SK-N-SH (cell line): ENCODE results near the gene PPEF2. TPM values are rescaled to one million over a fixed set of nuclear protein-coding genes. Genes with fewer than 3 reads are reported as not detected.

Experiments used
- CTCF ChIA-PET: fragments of 300-600, 350-600 bp; formaldehyde crosslinking; extraction: SDS; loops from one replicate; lab custom pipeline; 2021; lab: Yijun Ruan, JAX
- POLR2A ChIA-PET: fragments of 350-600 bp; sonication (Branson Sonifier 250); formaldehyde crosslinking; extraction: SDS; loops from one replicate; lab custom pipeline; 2020; ENCODE audit warnings: antibody characterized with exemption, inconsistent platforms; lab: Yijun Ruan, JAX
- DNase-seq: peaks from one replicate; pipeline ENCODE4 v3.0.0; 2012
- H2AFZ ChIP-seq: fragments of 200-600 bp; sonication (generic); 2 replicates; pipeline ENCODE4 v1.8.1; 2016; ENCODE audit warnings: antibody characterized with exemption, mild to moderate bottlenecking, low read depth
- H3F3A ChIP-seq: fragments of 200-600 bp; sonication (generic); replicated peaks from 2 replicates; pipeline ENCODE3; 2016; ENCODE audit warnings: antibody characterized with exemption, mild to moderate bottlenecking; ENCODE audit not compliant: insufficient read depth
- H3K27ac ChIP-seq, 2 experiments: fragments of 200-500 bp in 1 of 2; fragments of 200-600 bp in 1 of 2; sonication (Bioruptor generic) in 1 of 2; sonication (generic), shearing (Covaris generic) in 1 of 2; 2 replicates each; pipeline versions ENCODE4 v1.5.1 to v1.6.1; 2014 to 2016; ENCODE audit warnings: low read depth in 2 of 2, inconsistent platforms in 1 of 2, low read length in 1 of 2, mild to moderate bottlenecking in 1 of 2, mixed read lengths in 1 of 2
- H3K27me3 ChIP-seq: fragments of 200-600 bp; sonication (generic), shearing (Covaris generic); 2 replicates; pipeline ENCODE4 v1.6.1; 2016; ENCODE audit warnings: mixed run types; ENCODE audit not compliant: insufficient read depth
- H3K36me3 ChIP-seq, 2 experiments: fragments of 200-500 bp in 1 of 2; fragments of 200-600 bp in 1 of 2; sonication (Bioruptor generic) in 1 of 2; sonication (generic) in 1 of 2; replicated peaks in 1 of 2; 2 replicates each; pipeline versions ENCODE3 to v1.5.1; 2014 to 2016; ENCODE audit warnings: low read length in 1 of 2, mild to moderate bottlenecking in 1 of 2; ENCODE audit not compliant: insufficient read depth in 2 of 2, control insufficient read depth in 1 of 2
- H3K4me1 ChIP-seq, 2 experiments: fragments of 200-500 bp in 1 of 2; fragments of 200-600 bp in 1 of 2; sonication (Bioruptor generic) in 1 of 2; sonication (generic), shearing (Covaris generic) in 1 of 2; 2 replicates each; pipeline versions ENCODE4 v1.5.1 to v1.6.1; 2014 to 2016; ENCODE audit warnings: low read depth in 1 of 2, low read length in 1 of 2, mixed run types in 1 of 2; ENCODE audit not compliant: insufficient read depth in 2 of 2, control insufficient read depth in 1 of 2
- H3K4me2 ChIP-seq: fragments of 200-600 bp; sonication (generic), shearing (Covaris generic); 2 replicates; pipeline ENCODE4 v1.6.1; 2017; ENCODE audit warnings: mixed run types
- H3K4me3 ChIP-seq, 2 experiments: fragments of 200-500 bp in 1 of 2; fragments of 200-600 bp in 1 of 2; sonication (Bioruptor generic) in 1 of 2; sonication (generic), shearing (Covaris generic) in 1 of 2; 2 replicates each; pipeline versions ENCODE4 v1.5.1 to v1.8.1; 2014 to 2016; ENCODE audit warnings: low read depth in 2 of 2, inconsistent platforms in 1 of 2, low read length in 1 of 2, mild to moderate bottlenecking in 1 of 2, mixed read lengths in 1 of 2, moderate library complexity in 1 of 2
- H3K79me2 ChIP-seq: fragments of 200-600 bp; sonication (generic); 2 replicates; pipeline ENCODE4 v1.8.1; 2017; ENCODE audit warnings: mild to moderate bottlenecking; ENCODE audit not compliant: insufficient read depth
- H3K9ac ChIP-seq: fragments of 200-600 bp; sonication (generic); 2 replicates; pipeline ENCODE4 v1.6.1; 2017; ENCODE audit warnings: mixed run types
- H3K9me2 ChIP-seq: fragments of 200-600 bp; sonication (generic); 2 replicates; pipeline ENCODE4 v1.6.1; 2017; ENCODE audit warnings: mixed run types
- H3K9me3 ChIP-seq: fragments of 200-600 bp; sonication (generic); 2 replicates; pipeline ENCODE4 v1.6.1; 2017; ENCODE audit warnings: mixed run types, mild to moderate bottlenecking, moderate library complexity
- H4K20me1 ChIP-seq: fragments of 200-600 bp; sonication (generic); 2 replicates; pipeline ENCODE4 v1.6.1; 2017; ENCODE audit warnings: mild to moderate bottlenecking, mixed run types; ENCODE audit not compliant: insufficient read depth
- CHD2 ChIP-seq: fragments of 150-350 bp; IDR thresholded peaks from 2 replicates; pipeline ENCODE4 v1.6.1; 2018; ENCODE audit warnings: low read length; ENCODE audit not compliant: partially characterized antibody
- CTCF ChIP-seq: fragments of 200-600 bp; sonication (generic); IDR thresholded peaks from 2 replicates; pipeline ENCODE4 v1.6.1; 2017; ENCODE audit warnings: antibody characterized with exemption, mild to moderate bottlenecking, moderate library complexity
- ELF1 ChIP-seq: IDR thresholded peaks from 2 replicates; pipeline ENCODE4 v1.4.0; 2012
- EP300 ChIP-seq, 2 experiments: IDR thresholded peaks; 2 replicates each; pipeline versions ENCODE4 v1.4.0 to v1.6.1; 2012; ENCODE audit warnings: borderline replicate concordance in 1 of 2, low read depth in 1 of 2, low read length in 1 of 2
- EZH2phosphoT487 ChIP-seq: fragments of 200-600 bp; sonication (generic); IDR thresholded peaks from 2 replicates; pipeline ENCODE4 v1.6.1; 2017; ENCODE audit warnings: low read depth, mixed run types, mild to moderate bottlenecking, antibody characterized with exemption, moderate library complexity, borderline replicate concordance
- FOSL2 ChIP-seq: IDR thresholded peaks from 2 replicates; pipeline ENCODE4 v1.4.0; 2012; ENCODE audit warnings: low read depth, mild to moderate bottlenecking, moderate library complexity, borderline replicate concordance
- GATA2 ChIP-seq: sonication (generic); formaldehyde crosslinking; IDR thresholded peaks from 2 replicates; pipeline ENCODE4 v1.5.0; 2020; ENCODE audit warnings: mild to moderate bottlenecking, missing genetic modification reagents
- JUND ChIP-seq: IDR thresholded peaks from 2 replicates; pipeline ENCODE4 v1.4.0; 2012
- MXI1 ChIP-seq: IDR thresholded peaks from 2 replicates; pipeline ENCODE4 v1.6.1; 2012; ENCODE audit warnings: mild to moderate bottlenecking, low read depth, low read length, improper control_type of control experiment
- POLR2AphosphoS5 ChIP-seq: IDR thresholded peaks from 2 replicates; pipeline ENCODE4 v1.6.1; 2012; ENCODE audit warnings: low read depth, low read length
- RCOR1 ChIP-seq: fragments of 150-350 bp; IDR thresholded peaks from 2 replicates; pipeline ENCODE4 v1.6.1; 2017; ENCODE audit warnings: antibody characterized with exemption, low read length
- RXRA ChIP-seq: IDR thresholded peaks from 2 replicates; pipeline ENCODE4 v1.4.0; 2012; ENCODE audit warnings: low read depth, mild to moderate bottlenecking, borderline replicate concordance
- TAF1 ChIP-seq: IDR thresholded peaks from 2 replicates; pipeline ENCODE4 v1.6.1; 2012; ENCODE audit warnings: low read depth, mild to moderate bottlenecking, low read length, moderate library complexity, borderline replicate concordance
- TCF12 ChIP-seq: IDR thresholded peaks from 2 replicates; pipeline ENCODE4 v1.4.0; 2012
- TEAD4 ChIP-seq: IDR thresholded peaks from 2 replicates; pipeline ENCODE4 v1.4.0; 2012; ENCODE audit warnings: mild to moderate bottlenecking, borderline replicate concordance; ENCODE audit not compliant: insufficient read depth
- USF2 ChIP-seq: fragments of 150-350 bp; IDR thresholded peaks from 2 replicates; pipeline ENCODE4 v1.6.1; 2017; ENCODE audit warnings: antibody characterized with exemption, low read length, low read depth, borderline replicate concordance
- YY1 ChIP-seq: IDR thresholded peaks from 2 replicates; pipeline ENCODE4 v1.4.0; 2012; ENCODE audit warnings: low read depth, mild to moderate bottlenecking
- ZBTB33 ChIP-seq: IDR thresholded peaks from 2 replicates; pipeline ENCODE4 v1.4.0; 2012; ENCODE audit warnings: low read depth, borderline replicate concordance
- WGBS: methylation state at CpG from one replicate; pipeline ENCODE4 v1.1.6; 2017; ENCODE audit warnings: low lambda C conversion rate; 5-methylcytosine and 5-hydroxymethylcytosine counted together
- polyA plus RNA-seq, 3 experiments: library from polyadenylated mRNA; depleted of rRNA; stranded (reverse); fragments of >200 nt; gene quantifications; 2 replicates each; pipeline ENCODE4 v1.2.3, GENCODE V29; 2012

Gene PPEF2
- polyA plus RNA-seq, 1 of the 3 experiments (the other 2 are of a cell fraction), result not detected

GRCh38 chr4:75858721-75859120, 43.5 kb downstream of the PPEF2 start:
- ChIA-PET POLR2A (no interaction called here), CTCF (no interaction called here)
- H2AFZ ChIP-seq, result no peak overlapping the region
- no peak overlapping the region for H3K4me2 ChIP-seq
- no peak for DNase-seq
- H3K9me3 ChIP-seq, result no peaks in the 10 kb centered on the region
- H3K4me1 ChIP-seq, result no peaks in the 10 kb centered on the region
- no peak overlapping the region for H3K9ac ChIP-seq
- H3K79me2 ChIP-seq, result no peaks in the 10 kb centered on the region
- no peak overlapping the region for H3K4me3 ChIP-seq
- no peaks in the 10 kb centered on the region for H3K9me2 ChIP-seq
- H4K20me1 ChIP-seq, result no peaks in the 10 kb centered on the region
- H3F3A ChIP-seq, result no peaks in the 10 kb centered on the region
- no peaks in the 10 kb centered on the region for H3K36me3 ChIP-seq
- H3K27me3 ChIP-seq, result no peaks in the 10 kb centered on the region; the same call in 1 of the 2 replicates
- H3K27ac ChIP-seq, result no peak overlapping the region
- TF ChIP-seq EP300 (IDR thresholded peaks at IDR 0.05; ENCODE audit: borderline replicate concordance in 1 of 2, low read depth in 1 of 2, low read length in 1 of 2), result no peak
- TF ChIP-seq POLR2AphosphoS5, result no peak
- TF ChIP-seq ELF1, result no peak
- no peak for TF ChIP-seq YY1
- TF ChIP-seq ZBTB33, result no peak
- TF ChIP-seq FOSL2, result no peak
- no peak for TF ChIP-seq CTCF
- no peak for TF ChIP-seq RCOR1
- no peak for TF ChIP-seq USF2
- no peak for TF ChIP-seq EZH2phosphoT487
- TF ChIP-seq GATA2 (CRISPR knock-in tag), result no peak
- no peak for TF ChIP-seq CHD2
- no peak for TF ChIP-seq RXRA
- TF ChIP-seq TAF1, result no peak
- no peak for TF ChIP-seq TEAD4
- TF ChIP-seq MXI1, result no peak
- no peak for TF ChIP-seq JUND
- no peak for TF ChIP-seq TCF12
- TF ChIP-seq, all 33 proteins: peak for 0
- 43% methylated on average over 1 of the region's 1 CpG for WGBS
